Testis (tissue), 3 donors: ENCODE measurements around the gene CDPF1. TPM values are rescaled to one million over a fixed set of nuclear protein-coding genes. Genes with fewer than 3 reads are reported as not detected.

Source experiments
- DNase-seq: peaks from one replicate; pipeline ENCODE4 v3.0.0-alpha.2; 2019
- H3K27ac ChIP-seq, 2 donors: fragments of 200-600 bp; sonication (generic); one replicate each; pipeline ENCODE4 v1.5.1; 2019
- H3K27me3 ChIP-seq: fragments of 200-600 bp; sonication (generic); one replicate; pipeline ENCODE4 v1.5.1; 2019
- H3K36me3 ChIP-seq: fragments of 200-600 bp; sonication (generic); one replicate; pipeline ENCODE4 v1.5.1; 2017; ENCODE audit warnings: low read depth; ENCODE audit errors: missing control alignments
- H3K4me1 ChIP-seq: fragments of 200-600 bp; sonication (generic); one replicate; pipeline ENCODE4 v1.5.1; 2019
- H3K4me3 ChIP-seq, 2 donors: fragments of 200-600 bp; sonication (generic); one replicate each; pipeline ENCODE4 v1.5.1; 2017 to 2019
- H3K9me3 ChIP-seq: fragments of 200-600 bp; sonication (generic); one replicate; pipeline ENCODE4 v1.5.1; 2017
- CTCF ChIP-seq, 3 experiments: fragments of 450-650 bp in 2 of 3; fragments of 200-600 bp in 1 of 3; sonication (generic) in 1 of 3; IDR thresholded peaks; one replicate each; pipeline ENCODE4 v1.5.1; 2016 to 2019; ENCODE audit warnings: antibody characterized with exemption in 3 of 3, mild to moderate bottlenecking in 2 of 3, moderate library complexity in 1 of 3
- POLR2A ChIP-seq: fragments of 450-650 bp; IDR thresholded peaks from one replicate; pipeline ENCODE4 v1.6.1; 2017; ENCODE audit warnings: antibody characterized with exemption, mild to moderate bottlenecking, moderate library complexity
- whole genome bisulfite sequencing, 2 donors: methylation state at CpG; one replicate each; pipeline ENCODE4 v1.1.5; 2018; 5-methylcytosine and 5-hydroxymethylcytosine counted together
- intact Hi-C: fragments of 100-400 bp; cut with DNase I; formaldehyde crosslinking; loops from one replicate; pipeline ENCODE4 v1.15.1; 2023; ENCODE audit warnings: low total_unique reads
- polyA plus RNA-seq: library from polyadenylated mRNA; stranded (reverse); fragments of 350-450 nt; fragmentation: Illumina TruSeq; extraction: RNeasy Lipid Tissue Mini Kit (QIAGEN cat#74804); gene quantifications from one replicate; pipeline ENCODE4 v1.2.3, GENCODE V29; 2014; ENCODE audit warnings: low read depth, low replicate concordance; ENCODE audit not compliant: insufficient read depth
- total RNA-seq, 2 donors: library from RNA; depleted of rRNA; stranded (reverse); fragments of >200 nt; gene quantifications; one replicate each; pipeline ENCODE4 v1.2.3, GENCODE V29; 2016

CDPF1 gene
- total and polyA plus RNA-seq, 3 donors from 2014 or later, result 6.0 to 12.2 (median 11.0) TPM

GRCh38 chr22:46292173-46292572 lies 42.1 kb upstream of the CDPF1 start:
- Histone ChIP-seq H3K9me3 (no peaks in the 10 kb centered on the region), H3K27me3 (no peaks in the 10 kb centered on the region), H3K36me3 (no peaks in the 10 kb centered on the region), H3K4me3 (no peak overlapping the region), H3K4me1 (peaks cover 11% of the 10 kb centered on the region), H3K27ac (no peak overlapping the region)
- intact Hi-C loops, result no loop called here
- DNase-seq, result no peak
- TF ChIP-seq CTCF (IDR thresholded peaks at IDR 0.05), result no peak
- TF ChIP-seq POLR2A, result no peak
- 74 to 89% methylated on average over 3 of the region's 3 CpGs for WGBS, 2 donors

DNA sequence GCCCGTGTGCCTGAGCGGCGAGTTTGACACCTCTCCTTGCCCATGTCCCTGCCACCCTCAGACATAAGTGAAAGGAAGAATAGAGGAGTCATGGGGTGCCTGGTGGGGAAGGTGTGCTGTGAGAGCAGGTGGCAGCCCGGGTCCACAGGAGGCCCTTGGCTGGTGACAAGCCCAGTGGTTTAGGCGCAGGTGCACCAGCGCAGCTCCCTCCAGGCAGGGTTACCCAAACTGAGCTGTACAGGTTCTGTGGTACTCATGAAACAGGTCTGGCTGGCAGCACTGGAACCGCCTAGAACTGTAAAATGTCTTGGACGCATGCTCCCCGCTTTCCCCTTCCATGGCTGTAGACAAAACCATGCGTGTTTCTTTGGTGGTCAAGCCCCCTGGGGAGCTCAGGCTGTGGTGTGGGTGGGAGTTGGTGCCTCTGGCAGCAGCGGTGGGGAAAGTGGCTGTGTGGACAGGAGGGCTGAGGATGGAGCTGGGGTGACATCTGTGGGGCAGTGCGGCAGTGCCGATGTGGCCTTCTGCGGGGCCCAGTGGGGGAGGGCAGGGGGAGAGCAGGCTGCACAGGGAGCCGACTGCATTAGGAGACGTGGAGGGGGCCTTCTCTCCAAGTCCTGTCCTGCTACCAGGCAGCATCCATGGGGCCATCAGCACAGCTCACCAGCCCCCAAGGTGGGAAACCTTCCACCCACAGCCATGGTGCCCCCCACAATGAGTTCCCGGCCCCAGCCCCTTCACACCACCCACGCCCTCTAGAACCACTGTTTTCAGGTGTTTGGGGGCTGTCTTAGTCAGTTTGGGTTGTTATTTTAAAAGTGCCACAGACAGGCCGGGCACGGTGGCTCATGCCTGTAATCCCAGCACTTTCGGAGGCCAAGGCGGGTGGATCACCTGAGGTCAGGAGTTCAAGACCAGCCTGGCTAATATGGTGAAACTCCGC lies 41.0 kb upstream of the CDPF1 start:
- 90 to 99% methylated on average over 13 to 23 of the region's 23 CpGs for WGBS, 2 donors
- Histone ChIP-seq H3K9me3 (no peaks in the 10 kb centered on the region), H3K27me3 (no peaks in the 10 kb centered on the region), H3K4me3 (no peak overlapping the region), H3K36me3 (no peaks in the 10 kb centered on the region), H3K27ac (no peak overlapping the region), H3K4me1 (peaks cover 5% of the 10 kb centered on the region)
- intact Hi-C loops, result no loop called here
- DNase-seq, result no peak
- TF ChIP-seq CTCF (IDR thresholded peaks at IDR 0.05), result no peak

GRCh38 chr22:46290121-46290842 lies 40.2 kb upstream of the CDPF1 start:
- Histone ChIP-seq H3K27ac (no peak overlapping the region), H3K9me3 (no peaks in the 10 kb centered on the region), H3K4me1 (no peaks in the 10 kb centered on the region), H3K36me3 (no peaks in the 10 kb centered on the region), H3K4me3 (no peak overlapping the region), H3K27me3 (no peaks in the 10 kb centered on the region)
- TF ChIP-seq POLR2A (no peak), CTCF (IDR thresholded peaks at IDR 0.05) (no peak)
- intact Hi-C loops, result no loop called here
- 82 to 93% methylated on average over 14 to 17 of the region's 17 CpGs for WGBS, 2 donors
- DNase-seq, result no peak

DNA sequence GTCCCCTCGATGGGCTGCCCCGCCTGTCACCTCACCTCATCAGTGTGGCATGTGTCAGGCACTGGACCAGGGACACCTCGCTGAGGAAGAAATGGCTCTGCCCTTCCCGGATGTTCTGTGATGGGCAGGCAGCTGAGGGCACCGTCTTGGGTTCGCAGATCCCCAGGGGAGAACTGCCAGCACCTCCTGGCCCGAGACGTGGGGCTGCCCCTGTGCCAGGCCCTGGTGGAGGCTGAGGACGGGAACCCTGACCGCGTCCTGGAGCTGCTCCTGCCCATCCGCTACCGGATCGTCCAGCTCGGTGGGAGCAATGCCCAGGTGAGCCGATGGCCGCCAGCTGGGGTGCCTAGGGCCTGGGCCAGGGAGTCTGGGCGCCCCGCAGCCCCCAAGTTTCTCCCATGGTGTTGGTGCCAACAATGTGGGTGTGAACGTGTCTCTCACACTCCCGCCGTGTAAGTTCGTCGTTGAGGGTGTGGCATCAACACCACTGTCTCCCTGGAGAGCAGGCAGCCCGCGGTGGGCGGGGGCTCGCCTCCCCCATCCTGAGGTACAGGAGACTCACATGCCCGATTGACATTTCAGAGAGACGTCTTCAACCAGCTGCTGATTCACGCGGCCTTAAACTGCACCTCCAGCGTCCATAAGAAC lies 39.3 kb upstream of the CDPF1 start:
- H3K36me3 ChIP-seq, result no peaks in the 10 kb centered on the region

More for the DNA sequence above, 39.3 kb upstream of the CDPF1 start:
- Histone ChIP-seq H3K9me3 (no peaks in the 10 kb centered on the region), H3K27ac (no peak overlapping the region), H3K4me1 (no peaks in the 10 kb centered on the region), H3K4me3 (no peak overlapping the region), H3K27me3 (no peaks in the 10 kb centered on the region)
- no peak for DNase-seq
- intact Hi-C loops, result no loop called here
- WGBS, 2 donors, result 91 to 96% methylated on average over 16 to 32 of the region's 33 CpGs
- TF ChIP-seq CTCF (IDR thresholded peaks at IDR 0.05) (no peak), POLR2A (no peak)
